ENCODE results near the gene BRME1. TPM values are rescaled to one million over a fixed set of nuclear protein-coding genes. Genes with fewer than 3 reads are reported as not detected.

BRME1 gene
- total and polyA plus RNA-seq, 2 of the 13 experiments (the other 11 are each of a cell fraction or from before 2014, with no cell fraction given), result 0.74 to 1.5 TPM

DNA sequence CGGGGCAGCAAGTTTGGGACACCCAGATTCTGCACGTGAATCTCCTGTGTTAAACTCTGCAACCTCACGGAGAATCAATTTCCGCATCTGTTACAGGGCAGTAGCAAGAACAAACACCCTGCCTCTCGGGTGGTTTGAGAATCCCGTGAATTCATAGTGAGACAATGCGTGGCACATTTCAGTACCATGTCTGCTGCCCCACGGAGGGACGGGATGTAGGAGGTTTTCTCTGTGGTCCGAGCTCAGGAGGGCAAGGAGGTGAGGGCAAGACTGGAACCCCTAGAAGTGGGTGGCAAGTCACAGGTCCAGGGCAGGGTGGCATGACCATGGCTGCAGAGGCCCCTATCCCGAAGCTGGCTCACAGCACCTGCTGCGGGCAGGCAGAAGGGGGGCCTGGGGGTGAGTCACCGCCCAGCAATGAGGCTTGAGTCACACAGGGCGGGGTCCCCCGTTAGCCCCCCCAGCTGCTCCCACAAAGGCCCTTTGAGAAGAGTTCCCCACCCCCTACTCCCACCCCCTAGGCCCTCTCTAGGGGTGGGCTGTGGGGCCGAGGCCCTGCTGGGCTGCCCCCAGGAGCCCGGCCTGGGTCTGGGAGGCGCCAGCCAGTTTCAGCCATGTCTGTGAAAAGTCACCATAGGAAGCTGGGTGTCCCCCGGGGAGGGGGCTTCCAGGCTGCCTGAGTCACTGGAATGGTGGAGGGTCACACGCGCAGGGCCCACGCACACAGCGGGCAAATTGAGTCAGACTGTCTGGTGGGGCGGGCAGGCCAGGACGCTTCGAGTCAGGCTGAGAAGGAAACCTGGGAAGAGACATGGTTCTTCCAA lies 54.8 kb downstream of the BRME1 start (continued):
- TF ChIP-seq, protein P1, sequence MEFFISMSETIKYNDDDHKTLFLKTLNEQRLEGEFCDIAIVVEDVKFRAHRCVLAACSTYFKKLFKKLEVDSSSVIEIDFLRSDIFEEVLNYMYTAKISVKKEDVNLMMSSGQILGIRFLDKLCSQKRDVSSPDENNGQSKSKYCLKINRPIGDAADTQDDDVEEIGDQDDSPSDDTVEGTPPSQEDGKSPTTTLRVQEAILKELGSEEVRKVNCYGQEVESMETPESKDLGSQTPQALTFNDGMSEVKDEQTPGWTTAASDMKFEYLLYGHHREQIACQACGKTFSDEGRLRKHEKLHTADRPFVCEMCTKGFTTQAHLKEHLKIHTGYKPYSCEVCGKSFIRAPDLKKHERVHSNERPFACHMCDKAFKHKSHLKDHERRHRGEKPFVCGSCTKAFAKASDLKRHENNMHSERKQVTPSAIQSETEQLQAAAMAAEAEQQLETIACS (CRISPR knock-in tag; IDR thresholded peaks at IDR 0.05), result no peak
- peak; percentile 69; the same call in 1 of the 2 replicates for TF ChIP-seq TBX2 (CRISPR knock-in tag; IDR thresholded peaks at IDR 0.05; ENCODE audit: borderline replicate concordance)
- no peak for TF ChIP-seq ZNF558 (CRISPR knock-in tag; IDR thresholded peaks at IDR 0.05; ENCODE audit: borderline replicate concordance)
- no peak for TF ChIP-seq HOXA7 (CRISPR knock-in tag; IDR thresholded peaks at IDR 0.05)
- no peak for TF ChIP-seq MTF1 (CRISPR knock-in tag; IDR thresholded peaks at IDR 0.05)
- TF ChIP-seq CREM (IDR thresholded peaks at IDR 0.05), result 0 out of 2 replicates have a peak, but pooled peaks have one; percentile 15
- no peak for TF ChIP-seq CREM (CRISPR knock-in tag; IDR thresholded peaks at IDR 0.05)
- no peak; the same call in 1 of the 2 replicates for TF ChIP-seq FOXO1 (CRISPR knock-in tag; IDR thresholded peaks at IDR 0.05)
- no peak for TF ChIP-seq ZHX1 (CRISPR knock-in tag; IDR thresholded peaks at IDR 0.05; ENCODE audit: low read depth)
- TF ChIP-seq TARDBP (CRISPR knock-in tag; IDR thresholded peaks at IDR 0.05), result peak; percentile 46; the same call in 1 of the 2 replicates
- no peak for TF ChIP-seq ZFAT (CRISPR knock-in tag; conservative IDR thresholded peaks at IDR 0.05)
- TF ChIP-seq TCF7 (IDR thresholded peaks at IDR 0.05; ENCODE audit: low read depth), result no peak
- TF ChIP-seq ZNF605 (CRISPR knock-in tag; IDR thresholded peaks at IDR 0.05), result no peak
- no peak for TF ChIP-seq E2F5 (CRISPR knock-in tag; conservative IDR thresholded peaks at IDR 0.05)
- TF ChIP-seq HDAC6 (IDR thresholded peaks at IDR 0.05; ENCODE audit: low read depth, low read length), result no peak
- TF ChIP-seq, protein P2, sequence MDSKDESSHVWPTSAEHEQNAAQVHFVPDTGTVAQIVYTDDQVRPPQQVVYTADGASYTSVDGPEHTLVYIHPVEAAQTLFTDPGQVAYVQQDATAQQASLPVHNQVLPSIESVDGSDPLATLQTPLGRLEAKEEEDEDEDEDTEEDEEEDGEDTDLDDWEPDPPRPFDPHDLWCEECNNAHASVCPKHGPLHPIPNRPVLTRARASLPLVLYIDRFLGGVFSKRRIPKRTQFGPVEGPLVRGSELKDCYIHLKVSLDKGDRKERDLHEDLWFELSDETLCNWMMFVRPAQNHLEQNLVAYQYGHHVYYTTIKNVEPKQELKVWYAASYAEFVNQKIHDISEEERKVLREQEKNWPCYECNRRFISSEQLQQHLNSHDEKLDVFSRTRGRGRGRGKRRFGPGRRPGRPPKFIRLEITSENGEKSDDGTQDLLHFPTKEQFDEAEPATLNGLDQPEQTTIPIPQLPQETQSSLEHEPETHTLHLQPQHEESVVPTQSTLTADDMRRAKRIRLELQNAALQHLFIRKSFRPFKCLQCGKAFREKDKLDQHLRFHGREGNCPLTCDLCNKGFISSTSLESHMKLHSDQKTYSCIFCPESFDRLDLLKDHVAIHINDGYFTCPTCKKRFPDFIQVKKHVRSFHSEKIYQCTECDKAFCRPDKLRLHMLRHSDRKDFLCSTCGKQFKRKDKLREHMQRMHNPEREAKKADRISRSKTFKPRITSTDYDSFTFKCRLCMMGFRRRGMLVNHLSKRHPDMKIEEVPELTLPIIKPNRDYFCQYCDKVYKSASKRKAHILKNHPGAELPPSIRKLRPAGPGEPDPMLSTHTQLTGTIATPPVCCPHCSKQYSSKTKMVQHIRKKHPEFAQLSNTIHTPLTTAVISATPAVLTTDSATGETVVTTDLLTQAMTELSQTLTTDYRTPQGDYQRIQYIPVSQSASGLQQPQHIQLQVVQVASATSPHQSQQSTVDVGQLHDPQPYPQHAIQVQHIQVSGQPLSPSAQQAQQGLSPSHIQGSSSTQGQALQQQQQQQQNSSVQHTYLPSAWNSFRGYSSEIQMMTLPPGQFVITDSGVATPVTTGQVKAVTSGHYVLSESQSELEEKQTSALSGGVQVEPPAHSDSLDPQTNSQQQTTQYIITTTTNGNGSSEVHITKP (CRISPR knock-in tag; IDR thresholded peaks at IDR 0.05; ENCODE audit: low read depth), result 0 out of 2 replicates have a peak, but pooled peaks have one; percentile 33
- TF ChIP-seq, protein P3, sequence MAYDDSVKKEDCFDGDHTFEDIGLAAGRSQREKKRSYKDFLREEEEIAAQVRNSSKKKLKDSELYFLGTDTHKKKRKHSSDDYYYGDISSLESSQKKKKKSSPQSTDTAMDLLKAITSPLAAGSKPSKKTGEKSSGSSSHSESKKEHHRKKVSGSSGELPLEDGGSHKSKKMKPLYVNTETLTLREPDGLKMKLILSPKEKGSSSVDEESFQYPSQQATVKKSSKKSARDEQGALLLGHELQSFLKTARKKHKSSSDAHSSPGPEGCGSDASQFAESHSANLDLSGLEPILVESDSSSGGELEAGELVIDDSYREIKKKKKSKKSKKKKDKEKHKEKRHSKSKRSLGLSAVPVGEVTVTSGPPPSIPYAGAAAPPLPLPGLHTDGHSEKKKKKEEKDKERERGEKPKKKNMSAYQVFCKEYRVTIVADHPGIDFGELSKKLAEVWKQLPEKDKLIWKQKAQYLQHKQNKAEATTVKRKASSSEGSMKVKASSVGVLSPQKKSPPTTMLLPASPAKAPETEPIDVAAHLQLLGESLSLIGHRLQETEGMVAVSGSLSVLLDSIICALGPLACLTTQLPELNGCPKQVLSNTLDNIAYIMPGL (CRISPR knock-in tag; IDR thresholded peaks at IDR 0.05; ENCODE audit: borderline replicate concordance in 1 of 2, low read depth in 1 of 2), result 0 out of 4 replicates have a peak, but pooled peaks of 1 of the 2 experiments have one; percentile 4
- TF ChIP-seq ZNF768 (CRISPR knock-in tag; IDR thresholded peaks at IDR 0.05), result no peak
